ENCODE measurements around the gene MEIS1. TPM values are rescaled to one million over a fixed set of nuclear protein-coding genes. Genes with fewer than 3 reads are reported as not detected.

Gene MEIS1
- total and polyA plus RNA-seq, 12 donors = 24.8 to 63.8 (median 38.6) TPM

DNA sequence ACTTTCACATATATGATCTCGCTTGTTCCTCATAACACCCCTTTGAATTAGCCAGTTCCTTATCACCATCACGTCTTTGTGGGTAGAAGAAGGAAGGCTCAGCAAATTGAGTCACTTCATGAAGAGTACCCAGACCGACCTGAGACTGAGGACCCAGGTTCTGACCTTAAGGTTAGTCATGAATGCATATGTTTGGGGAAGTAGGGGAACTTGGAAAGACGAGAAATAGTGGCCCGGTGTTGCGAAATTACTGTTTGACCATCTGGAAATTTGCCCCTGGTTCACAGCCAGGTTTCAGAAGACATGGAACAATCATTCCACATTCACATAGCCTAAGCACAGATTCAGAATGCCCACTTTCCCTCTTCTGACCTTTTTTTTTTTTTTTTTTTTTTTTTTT is 59.8 kb downstream of the MEIS1 start:
- no peak for TF ChIP-seq CTCF (IDR thresholded peaks at IDR 0.05)
- Histone ChIP-seq H3K27ac (peak overlapping the region in 3 of 10 donors; percentile 6 to 59 (median 30)), H3K9me3 (no peaks in the 10 kb centered on the region), H3K4me3 (no peak overlapping the region), H3K4me1 (peaks cover 6 to 67% (median 45%) of the 10 kb centered on the region in 9 donors), H3K36me3 (no peaks in the 10 kb centered on the region), H3K27me3 (no peaks in the 10 kb centered on the region)
- DNase-seq (no peak), ATAC-seq (peak in 3 of 8 donors; percentile 11 to 25 (median 12))
- intact Hi-C loops (cut with DNase I) = loop anchor here in 6 of 10 donors (5.0 to 10.0 kb wide), 4 partner anchors 50 to 62 kb away; partner anchors contain the start of gene MEIS1 (in 2 of the 6)
- WGBS, 2 donors = 44 to 58% methylated on average over 6 of the region's 6 CpGs

- Histone ChIP-seq H3K4me3 (no peak overlapping the region), H3K4me1 (peaks cover 3 to 54% (median 34%) of the 10 kb centered on the region in 9 donors), H3K36me3 (no peaks in the 10 kb centered on the region), H3K27ac (peak overlapping the region in 9 of 10 donors; percentile 11 to 74 (median 69)), H3K27me3 (no peaks in the 10 kb centered on the region), H3K9me3 (no peaks in the 10 kb centered on the region)
- DNase-seq = peak in 1 of 2 donors; percentile 44
- ATAC-seq = peak; percentile 44 to 84 (median 79)
- 48% methylated on average over 13 of the region's 13 CpGs for WGBS, 2 donors
- TF ChIP-seq CTCF (IDR thresholded peaks at IDR 0.05) = peak in 4 of 9 donors; percentile 6 to 38 (median 30)
- intact Hi-C loops (cut with DNase I) = loop anchor here in 5 of 10 donors (5.0 to 10.0 kb wide), 4 partner anchors 51 to 64 kb away; partner anchors contain the start of gene MEIS1 (in 2 of the 5)
Measured at GRCh38 chr2:66495788-66496640, 61.1 kb downstream of the MEIS1 start.

- Histone ChIP-seq H3K9me3 (no peaks in the 10 kb centered on the region), H3K4me1 (peaks cover 3 to 48% (median 32%) of the 10 kb centered on the region in 9 donors), H3K27me3 (no peaks in the 10 kb centered on the region), H3K27ac (peak overlapping the region in 9 of 10 donors; percentile 11 to 74 (median 69)), H3K36me3 (no peaks in the 10 kb centered on the region), H3K4me3 (no peak overlapping the region)
- 35 to 45% methylated on average over 5 of the region's 5 CpGs for WGBS, 2 donors
- TF ChIP-seq CTCF (IDR thresholded peaks at IDR 0.05) = no peak
- intact Hi-C loops (cut with DNase I) = loop anchor here in 5 of 10 donors (5.0 to 10.0 kb wide), 4 partner anchors 52 to 65 kb away; partner anchors contain the start of gene MEIS1 (in 2 of the 5)
- ATAC-seq (no peak), DNase-seq (no peak)
Measured at GRCh38 chr2:66496670-66497420, 61.9 kb downstream of the MEIS1 start.
